Measurements from ENCODE around the gene VEGFA. TPM values are rescaled to one million over a fixed set of nuclear protein-coding genes. Genes with fewer than 3 reads are reported as not detected.

The VEGFA gene
- total RNA-seq, 1 donor from 2014 or later, result 120 TPM

DNA sequence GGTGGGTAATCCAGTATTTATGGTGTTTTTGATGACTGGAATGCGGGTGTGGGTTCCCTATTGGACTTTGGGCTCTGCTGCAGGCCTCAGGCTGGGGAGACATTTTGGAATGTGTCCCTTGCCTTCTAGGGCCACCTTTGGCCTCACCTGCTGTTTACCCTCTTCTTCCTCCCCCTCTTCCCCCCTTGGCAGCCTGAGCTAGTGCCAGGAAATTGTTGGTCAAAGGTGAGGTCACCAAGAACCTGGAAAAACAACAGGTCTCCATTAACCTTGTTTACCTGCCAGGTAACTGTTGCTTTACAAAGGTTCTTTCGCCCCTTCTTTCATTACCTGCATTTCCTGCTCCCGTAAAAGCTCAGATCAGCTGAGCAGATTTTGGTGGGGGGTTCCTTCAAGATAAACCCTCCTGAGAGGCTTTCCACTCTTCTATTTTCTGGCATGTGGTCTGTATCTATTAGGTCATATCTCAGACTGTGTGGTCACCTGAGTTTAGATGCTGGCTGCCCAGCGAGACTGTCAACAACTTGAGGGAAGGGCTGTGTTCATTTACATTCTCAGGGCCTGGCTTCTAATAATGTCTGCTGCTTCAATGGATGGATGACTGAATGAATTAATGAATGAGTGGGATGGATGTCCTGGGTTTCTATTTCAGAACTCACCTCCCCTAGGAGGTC lies 34.7 kb downstream of the VEGFA start:
- TF ChIP-seq, protein P1, sequence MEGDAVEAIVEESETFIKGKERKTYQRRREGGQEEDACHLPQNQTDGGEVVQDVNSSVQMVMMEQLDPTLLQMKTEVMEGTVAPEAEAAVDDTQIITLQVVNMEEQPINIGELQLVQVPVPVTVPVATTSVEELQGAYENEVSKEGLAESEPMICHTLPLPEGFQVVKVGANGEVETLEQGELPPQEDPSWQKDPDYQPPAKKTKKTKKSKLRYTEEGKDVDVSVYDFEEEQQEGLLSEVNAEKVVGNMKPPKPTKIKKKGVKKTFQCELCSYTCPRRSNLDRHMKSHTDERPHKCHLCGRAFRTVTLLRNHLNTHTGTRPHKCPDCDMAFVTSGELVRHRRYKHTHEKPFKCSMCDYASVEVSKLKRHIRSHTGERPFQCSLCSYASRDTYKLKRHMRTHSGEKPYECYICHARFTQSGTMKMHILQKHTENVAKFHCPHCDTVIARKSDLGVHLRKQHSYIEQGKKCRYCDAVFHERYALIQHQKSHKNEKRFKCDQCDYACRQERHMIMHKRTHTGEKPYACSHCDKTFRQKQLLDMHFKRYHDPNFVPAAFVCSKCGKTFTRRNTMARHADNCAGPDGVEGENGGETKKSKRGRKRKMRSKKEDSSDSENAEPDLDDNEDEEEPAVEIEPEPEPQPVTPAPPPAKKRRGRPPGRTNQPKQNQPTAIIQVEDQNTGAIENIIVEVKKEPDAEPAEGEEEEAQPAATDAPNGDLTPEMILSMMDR (conservative IDR thresholded peaks at IDR 0.05; ENCODE audit: low read depth, low read length), result no peak
- H3K4me3 ChIP-seq (ENCODE audit: low read depth, low read length), result no peak overlapping the region
- no peak for DNase-seq (ENCODE audit: low read depth)

GRCh38 chr6:43805699-43806042 lies 35.7 kb downstream of the VEGFA start:
- no peak overlapping the region for H3K4me3 ChIP-seq (ENCODE audit: low read depth, low read length)
- TF ChIP-seq, protein P1 (conservative IDR thresholded peaks at IDR 0.05; ENCODE audit: low read depth, low read length), result no peak
- no peak for DNase-seq (ENCODE audit: low read depth)

GRCh38 chr6:43806043-43806757 lies 36.2 kb downstream of the VEGFA start:
- peak; percentile 62 for DNase-seq (ENCODE audit: low read depth)
- TF ChIP-seq, protein P1 (conservative IDR thresholded peaks at IDR 0.05; ENCODE audit: low read depth, low read length), result no peak
- H3K4me3 ChIP-seq (ENCODE audit: low read depth, low read length), result no peak overlapping the region

DNA sequence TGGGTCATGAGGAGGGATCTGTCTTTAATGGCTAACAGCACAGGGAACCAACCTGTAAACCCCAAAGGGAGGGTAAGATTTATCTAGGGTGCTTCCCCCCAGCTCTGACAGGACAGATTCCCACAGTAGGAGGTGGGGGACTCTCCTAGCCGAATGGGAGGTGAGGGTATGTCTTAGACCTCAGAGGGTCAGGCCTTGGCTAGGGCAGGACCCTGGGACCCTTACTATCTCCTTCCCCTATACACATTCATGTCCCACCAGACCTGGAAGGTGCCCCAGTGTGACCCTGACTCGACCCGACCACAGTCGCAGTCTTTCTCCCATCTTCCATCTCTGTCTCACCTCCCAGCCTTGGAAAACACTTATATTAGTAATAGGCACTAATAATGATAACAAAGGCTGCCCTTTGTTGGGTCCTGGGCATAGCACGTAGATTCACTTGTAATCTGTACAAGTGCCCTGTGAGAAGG lies 36.8 kb downstream of the VEGFA start:
- no peak for DNase-seq (ENCODE audit: low read depth)
- TF ChIP-seq, protein P1 (conservative IDR thresholded peaks at IDR 0.05; ENCODE audit: low read depth, low read length), result no peak

DNA sequence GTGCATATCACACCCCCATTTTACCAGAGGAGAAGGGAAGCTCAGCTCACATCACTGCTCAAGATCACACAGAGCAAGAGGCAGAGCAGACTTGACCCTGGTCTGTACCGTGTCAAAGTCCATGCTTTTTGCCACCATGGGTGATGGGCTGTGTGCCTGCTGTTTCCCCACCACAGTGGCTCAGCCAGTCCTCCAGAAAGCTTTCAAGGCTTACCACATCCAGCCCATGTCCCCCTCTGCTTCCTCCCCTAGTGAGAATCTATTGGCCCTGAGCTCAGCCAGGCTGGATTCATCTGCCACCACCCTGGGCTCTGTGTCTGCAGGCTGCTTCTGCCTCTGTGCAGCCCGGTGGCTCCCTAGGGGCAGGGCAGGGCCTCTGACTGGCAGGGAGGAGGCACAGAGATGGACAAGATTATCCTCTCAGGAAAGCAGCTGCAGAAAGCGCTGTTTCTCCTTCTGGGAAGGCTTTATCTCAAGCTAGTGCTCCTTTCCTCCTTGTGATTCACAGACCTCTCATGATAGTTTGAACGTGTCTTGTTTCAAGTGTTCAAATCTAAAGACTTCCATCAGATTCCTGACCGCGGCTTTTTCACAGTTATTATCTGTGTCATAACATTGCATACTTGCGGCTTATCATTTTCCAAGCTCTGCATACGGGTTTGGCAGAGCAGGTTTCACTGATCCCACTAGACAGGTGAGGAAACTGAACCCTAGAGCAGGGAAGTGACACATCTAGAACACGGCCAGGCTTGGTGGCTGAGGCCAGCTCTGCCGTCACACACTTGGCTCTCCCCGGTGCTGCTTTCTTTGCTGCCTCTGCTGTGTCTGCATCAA lies 37.4 kb downstream of the VEGFA start:
- TF ChIP-seq, protein P1 (conservative IDR thresholded peaks at IDR 0.05; ENCODE audit: low read depth, low read length), result no peak
- no peak overlapping the region for H3K4me3 ChIP-seq (ENCODE audit: low read depth, low read length)
- DNase-seq (ENCODE audit: low read depth), result no peak

More for the DNA sequence above, 36.8 kb downstream of the VEGFA start:
- no peak overlapping the region for H3K4me3 ChIP-seq (ENCODE audit: low read depth, low read length)

- no peak for DNase-seq (ENCODE audit: low read depth)
- TF ChIP-seq, protein P1 (conservative IDR thresholded peaks at IDR 0.05; ENCODE audit: low read depth, low read length), result no peak
- H3K4me3 ChIP-seq (ENCODE audit: low read depth, low read length), result no peak overlapping the region
Measured at GRCh38 chr6:43808412-43808811, 38.4 kb downstream of the VEGFA start.

Measured in epithelial cell of proximal tubule (primary cell).